AG08396 (cell line): ENCODE results near the gene ARHGEF6.

Source experiments
- DNase-seq: peaks from one replicate; pipeline ENCODE4 v3.0.0; 2012; ENCODE audit warnings: low spot score, mixed read lengths

ARHGEF6 gene

DNA sequence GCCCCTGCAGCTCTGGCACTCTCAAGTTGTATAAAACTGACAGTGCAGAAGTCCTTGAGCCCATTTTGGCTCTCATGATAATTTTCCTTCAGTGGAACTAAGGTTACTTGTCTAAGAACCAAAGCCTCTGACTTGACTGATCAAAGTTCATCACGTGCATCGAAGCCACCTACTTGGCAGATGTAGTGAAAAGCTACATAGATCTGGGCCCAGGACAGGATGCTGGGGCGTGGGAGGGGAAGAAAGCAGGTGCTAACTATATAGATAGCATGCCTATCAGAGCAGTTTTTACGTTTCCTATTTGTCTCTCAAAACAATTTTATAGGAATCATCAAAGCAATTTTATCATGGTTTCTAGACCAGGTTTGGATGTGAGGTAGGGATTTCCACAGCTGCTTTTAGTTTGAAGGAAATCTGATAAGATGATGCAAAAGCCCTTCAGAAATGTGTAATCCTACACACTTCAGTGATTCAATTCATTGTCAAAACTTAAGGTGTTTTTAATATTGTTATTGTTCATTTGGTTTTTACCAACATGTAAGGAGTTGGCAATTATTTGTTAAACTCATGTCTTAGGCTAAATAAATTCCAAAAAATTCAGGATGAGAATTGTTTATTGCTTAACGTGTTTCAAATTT lies 134.0 kb downstream of the ARHGEF6 start:
- DNase-seq: no peak

DNA sequence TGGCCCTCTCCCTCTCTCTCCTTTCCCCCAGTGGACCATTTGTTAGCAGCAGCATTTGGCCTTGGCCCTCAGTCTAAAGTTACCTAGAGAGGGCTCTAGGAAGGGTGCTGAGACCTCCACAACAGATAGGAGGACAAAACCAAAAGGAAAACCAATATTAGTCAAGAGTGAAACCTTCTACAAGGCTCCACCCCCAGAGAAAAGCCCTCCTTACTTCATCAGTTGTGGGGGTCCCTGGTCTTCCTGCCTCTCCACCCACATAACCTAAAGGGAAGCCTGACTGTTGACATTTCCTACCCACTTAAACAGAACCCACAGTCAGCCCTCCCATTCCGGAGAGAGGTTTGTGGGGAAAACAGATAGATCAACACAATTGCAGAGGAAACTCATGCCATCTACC lies 137.5 kb downstream of the ARHGEF6 start:
- DNase-seq: no peak

DNA sequence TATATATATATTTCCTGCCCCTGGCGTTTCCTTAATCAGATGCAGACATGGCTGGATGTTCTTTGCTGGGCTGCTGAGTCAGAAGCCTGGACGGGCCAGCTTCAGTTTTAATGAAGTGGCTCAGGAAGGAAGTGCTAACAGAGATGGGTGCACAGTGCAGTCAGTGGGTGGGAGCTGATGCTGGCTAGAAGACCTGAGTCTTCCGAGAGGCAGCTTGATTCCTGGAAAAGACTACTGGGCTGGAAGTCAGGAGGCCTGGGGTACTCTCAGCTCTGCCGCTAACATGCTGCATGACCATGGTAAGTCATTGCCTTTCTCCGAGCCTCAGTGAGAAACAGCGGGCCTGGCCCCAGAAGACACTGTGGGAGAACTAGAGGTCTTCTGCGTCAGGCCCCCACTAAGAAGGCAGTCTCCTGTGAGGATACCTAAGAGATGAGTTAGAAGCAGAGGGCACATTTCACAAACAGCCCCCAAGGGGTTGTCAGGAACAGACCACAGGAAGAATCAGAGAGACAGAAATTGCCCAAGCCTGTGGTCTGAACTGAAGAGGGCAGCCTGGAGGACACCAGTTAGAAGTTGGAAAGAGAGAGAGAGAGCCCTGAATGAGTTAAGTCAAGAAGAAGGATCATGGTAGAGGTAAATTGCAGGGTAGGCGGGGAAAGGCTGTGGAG lies 141.1 kb downstream of the ARHGEF6 start:
- no peak for DNase-seq

DNA sequence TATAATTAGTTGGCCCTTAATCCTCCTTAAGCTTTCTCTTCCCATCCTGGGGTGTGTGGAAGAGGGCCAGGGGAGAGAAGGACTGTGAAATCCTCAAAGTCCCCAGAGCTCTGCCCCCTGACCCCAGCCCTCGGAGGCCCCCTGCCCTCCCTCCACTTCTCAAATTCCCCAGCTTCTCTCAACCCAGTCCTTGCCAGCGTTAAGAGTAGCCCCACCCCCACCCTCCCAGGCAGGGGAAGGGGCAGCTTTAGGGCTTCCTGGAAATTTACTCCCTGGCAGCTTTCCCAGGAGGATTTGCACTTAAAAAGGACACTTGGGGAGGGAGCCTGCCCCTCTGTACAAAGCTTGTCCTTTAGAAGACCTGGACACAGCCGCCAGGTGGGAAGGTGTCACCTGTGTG lies 144.6 kb downstream of the ARHGEF6 start:
- DNase-seq: no peak

DNA sequence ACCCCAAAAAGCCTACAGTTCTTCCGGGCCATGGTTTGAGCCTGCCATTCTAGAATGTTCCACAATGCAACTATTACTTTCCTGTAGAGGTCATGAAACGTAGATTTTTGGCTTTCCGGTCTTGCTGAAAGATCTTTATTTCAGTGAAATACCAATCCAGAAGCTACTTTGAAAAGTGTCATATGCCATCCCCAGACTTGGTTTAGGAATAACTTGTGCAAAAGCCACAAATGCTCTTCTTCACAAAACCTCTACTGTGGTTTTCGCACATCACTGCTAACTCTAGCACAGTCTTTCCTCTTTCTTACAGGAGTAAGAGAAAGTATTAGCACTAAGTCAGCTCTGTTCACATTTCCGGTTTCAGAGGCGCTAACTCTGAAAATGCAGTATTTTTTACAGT lies 145.5 kb downstream of the ARHGEF6 start:
- no peak for DNase-seq

DNA sequence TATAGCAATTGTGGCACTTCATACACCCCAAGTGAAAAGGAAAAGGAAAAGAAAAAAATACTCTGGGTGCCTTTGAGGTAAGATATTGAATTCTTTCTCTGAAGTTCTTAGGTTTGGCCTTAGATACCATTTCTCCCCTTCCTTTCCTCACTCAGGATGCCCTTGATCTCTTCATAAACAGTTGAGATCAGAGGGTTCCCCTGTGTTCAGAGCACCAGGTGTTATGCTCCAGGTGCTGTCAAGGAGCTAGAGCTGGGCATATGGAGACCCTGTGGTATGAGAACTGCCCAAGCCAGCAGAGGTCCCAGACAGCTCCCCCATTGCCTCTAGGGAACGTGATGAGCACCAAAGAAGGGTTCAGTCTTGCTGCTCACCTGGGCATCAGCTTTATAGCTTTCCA lies 149.9 kb downstream of the ARHGEF6 start:
- DNase-seq: no peak

DNA sequence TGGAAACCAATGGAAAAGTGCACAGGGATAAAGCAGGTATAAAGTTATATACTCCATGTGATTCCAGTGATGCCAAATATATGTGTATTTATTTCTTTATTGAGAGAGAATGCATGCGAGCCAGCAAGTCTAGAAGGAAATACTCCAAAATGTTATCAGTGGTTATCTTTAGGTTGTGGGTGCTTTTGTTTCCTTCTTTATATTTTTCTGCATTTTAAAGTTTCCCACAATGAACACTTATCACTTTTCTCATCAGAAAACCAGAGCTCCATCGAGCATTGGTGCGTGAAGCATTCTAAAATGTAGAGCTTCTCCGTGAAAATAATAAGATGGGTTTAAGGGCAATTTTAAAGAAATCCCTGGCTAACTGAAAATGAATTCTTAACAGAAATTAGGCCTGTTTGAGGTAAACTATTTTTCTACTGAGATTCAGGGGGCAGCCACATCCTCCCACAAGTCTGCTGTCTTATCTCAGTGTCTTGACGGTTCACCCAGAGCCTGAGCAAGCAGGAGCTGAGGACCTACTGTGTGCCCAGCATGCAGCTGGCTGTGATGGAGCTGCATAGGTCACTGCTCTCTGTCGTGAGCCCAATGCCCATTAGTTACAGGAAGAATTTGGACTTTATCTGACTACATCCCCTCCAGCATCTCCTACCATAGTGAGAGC lies 151.5 kb downstream of the ARHGEF6 start:
- DNase-seq: no peak

DNA sequence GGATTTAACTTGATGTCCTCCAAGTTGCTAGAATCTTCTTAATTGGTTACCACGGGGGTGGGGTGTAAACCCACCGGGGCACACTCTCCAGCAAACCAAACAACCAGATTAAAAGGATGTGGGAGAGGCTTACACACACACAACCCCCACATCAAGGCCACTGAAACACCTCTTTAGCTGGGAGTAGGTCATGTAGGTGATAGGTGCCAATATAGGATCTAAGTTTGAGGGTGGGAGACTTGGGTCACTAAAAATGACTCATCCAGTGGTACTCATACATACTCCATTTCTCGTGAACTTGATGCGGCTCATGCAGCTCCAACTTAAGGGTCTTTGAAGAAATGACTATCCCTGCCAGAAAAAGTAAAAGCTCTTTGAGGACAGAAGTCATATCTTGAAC lies 153.3 kb downstream of the ARHGEF6 start:
- DNase-seq: no peak

DNA sequence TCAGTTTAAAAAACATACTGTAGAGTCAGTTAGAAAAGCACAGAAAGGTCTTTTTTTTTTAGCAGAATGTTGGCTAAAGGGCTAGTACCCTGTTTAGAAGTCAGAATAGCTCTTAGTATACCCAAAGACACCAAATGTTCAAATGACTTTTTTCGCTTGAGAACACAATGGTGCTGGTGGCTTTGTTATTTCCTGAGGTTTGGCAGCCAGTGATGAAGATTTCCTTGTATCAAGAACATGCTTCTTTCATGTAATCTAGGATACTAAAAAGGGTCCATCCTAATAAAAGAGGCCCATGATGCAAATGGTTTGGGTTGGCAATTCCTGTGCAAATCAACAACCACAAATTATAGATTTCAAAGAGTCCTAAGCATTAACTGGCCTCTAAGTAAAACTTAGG lies 153.8 kb downstream of the ARHGEF6 start:
- no peak for DNase-seq

DNA sequence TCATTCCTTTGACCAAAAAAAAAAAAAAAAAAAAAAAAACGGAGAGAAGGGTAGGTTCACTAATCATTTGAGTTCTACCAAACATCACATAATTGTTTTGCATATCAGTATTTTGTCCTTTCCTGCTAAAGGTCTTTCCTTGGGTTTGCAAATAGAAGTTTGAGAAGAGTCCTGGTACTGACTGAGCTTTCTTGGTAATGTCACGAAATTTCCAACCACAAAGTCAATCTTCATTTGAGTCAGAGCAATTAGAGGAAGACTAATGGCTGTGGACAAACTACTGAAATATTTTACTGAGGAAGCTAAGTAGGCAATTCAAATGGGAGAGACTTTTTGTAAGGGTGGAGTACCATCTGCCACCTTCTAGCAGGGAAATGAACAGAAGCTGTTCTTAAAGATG lies 154.5 kb downstream of the ARHGEF6 start:
- no peak for DNase-seq

DNA sequence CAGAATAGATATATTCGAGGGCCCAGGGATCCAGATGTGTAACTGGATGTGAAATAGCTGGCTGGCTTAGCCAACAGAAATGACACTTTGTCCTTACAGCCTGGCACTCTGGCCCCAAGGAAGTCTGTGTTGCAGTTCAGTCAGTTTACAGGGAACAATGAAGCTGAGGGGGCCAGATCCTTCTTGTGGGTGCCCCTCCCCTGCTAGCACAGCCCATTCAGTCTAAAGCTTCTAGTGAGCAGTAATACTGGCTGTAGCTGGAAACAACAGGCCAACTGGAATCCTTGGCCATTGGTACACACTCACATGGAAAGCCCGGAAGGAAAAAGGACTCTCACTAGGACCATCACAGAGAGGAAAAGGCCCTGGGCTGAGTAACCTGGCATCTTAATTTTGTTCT lies 155.5 kb downstream of the ARHGEF6 start:
- no peak for DNase-seq

DNA sequence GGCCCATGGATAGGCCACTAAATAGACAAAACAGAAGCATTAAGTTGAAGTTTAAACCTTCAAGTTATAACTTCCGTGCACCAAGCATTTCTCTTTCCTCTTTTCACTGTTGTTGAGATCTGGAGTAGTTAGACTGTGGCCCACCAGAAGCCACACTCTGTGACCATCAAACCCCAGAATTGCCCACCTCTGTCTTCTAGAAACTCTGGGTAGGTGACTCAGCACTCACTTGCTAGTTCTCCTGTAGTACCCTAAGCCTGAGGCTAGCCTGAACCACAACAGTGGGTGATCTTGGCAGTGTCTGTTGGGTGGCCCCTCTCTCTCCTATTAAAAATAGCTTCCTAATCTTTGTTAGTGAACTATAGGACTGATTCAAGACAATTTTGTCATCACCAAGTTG lies 157.3 kb downstream of the ARHGEF6 start:
- no peak for DNase-seq

DNA sequence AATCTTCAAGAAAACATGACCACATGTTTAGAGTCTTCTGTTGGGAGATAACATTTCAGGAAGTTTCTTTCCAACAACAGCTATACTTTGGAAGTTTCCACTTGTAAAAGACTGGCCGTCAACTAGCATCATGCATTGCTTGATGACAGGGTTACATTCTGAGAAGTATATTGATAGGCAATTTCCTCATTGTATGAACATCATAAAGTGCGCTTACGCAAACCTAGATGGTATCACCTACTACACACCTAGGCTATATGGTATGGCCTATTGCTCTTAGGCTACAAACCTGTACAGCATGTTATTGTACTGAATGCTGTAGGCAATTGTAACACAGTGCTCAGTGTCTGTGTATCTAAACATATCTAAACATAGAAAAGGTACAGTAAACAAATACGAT lies 158.2 kb downstream of the ARHGEF6 start:
- DNase-seq: no peak

DNA sequence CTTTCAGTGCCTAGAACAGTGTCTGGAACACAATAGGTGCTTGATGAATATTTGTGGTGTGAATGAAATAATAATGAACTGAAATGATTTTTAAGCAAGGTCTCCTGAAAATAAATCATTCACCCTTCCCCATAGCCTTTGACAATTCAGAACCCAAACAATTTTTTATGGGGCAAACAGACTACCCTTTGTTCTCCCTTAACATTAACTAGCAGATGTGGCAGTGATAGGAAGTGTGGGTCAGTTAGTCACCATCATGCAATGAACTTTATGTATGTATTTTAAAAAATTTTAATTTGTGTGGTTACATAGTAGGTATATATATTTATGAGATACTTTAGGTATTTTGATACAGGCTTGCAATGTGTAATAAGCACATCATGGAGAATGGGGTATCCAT lies 160.0 kb downstream of the ARHGEF6 start:
- no peak for DNase-seq

DNA sequence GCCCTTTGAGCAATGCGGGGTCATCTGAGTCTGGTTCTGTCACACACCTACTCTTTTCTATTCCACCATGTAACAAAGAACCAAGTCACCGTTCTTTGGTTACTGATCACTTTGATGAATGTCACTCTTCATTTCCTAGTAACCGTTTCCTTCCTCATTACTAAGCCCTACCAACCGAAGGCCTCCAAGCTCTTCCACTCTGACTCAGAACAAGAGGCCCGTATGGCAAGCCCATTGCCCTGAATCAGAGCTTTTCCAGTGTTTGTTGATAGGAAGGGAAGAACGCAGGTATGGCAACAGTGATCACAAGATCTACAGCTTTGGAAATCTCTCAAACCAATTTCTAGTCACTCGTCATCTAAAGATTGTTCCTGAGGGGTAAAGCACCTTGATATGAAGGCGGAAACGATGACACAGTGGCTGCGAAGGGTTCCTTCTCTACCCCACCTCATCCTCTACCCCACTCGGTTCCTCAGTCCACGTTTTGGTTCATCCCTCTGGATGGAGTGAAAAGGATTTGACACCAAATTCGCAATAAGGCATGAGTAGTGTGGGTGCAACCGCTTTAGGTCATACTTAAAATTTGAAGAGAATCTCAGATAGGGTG lies 160.7 kb downstream of the ARHGEF6 start:
- DNase-seq: no peak

DNA sequence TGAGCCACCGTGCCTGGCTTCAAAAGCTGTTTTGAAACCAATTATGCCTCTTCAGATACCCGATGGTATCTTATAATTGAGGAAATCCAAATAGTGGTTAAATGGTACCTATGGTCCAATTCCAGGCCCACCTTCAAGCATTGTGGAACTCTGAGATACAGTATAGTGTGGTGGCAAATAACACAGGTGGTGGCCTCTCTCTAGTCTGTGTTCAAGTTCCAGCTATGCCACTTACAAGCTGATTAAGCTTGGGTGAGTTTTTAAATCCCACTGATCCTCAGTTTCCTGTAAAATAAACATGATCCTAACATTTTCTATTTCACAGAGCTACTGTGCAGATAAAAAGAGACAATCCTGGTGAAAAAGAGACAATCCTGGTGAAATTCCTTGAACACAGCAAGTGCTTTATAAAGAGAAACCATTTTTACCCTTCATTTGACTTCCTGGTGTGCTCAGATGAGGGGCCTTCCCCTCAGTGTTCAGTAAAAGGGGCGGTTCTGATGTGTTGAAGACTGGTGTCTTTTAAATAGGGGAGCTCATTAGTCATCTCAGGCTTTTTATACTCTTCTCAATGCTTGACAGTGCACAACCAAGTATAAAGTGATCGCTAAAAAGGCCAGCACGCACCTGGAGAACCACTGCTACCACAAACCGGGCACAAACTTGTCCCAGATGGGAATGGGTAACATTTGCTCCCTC lies 163.6 kb downstream of the ARHGEF6 start:
- no peak for DNase-seq
